Skeletal muscle tissue (tissue), 4 donors: ENCODE measurements around the gene GPR78. TPM values are rescaled to one million over a fixed set of nuclear protein-coding genes. Genes with fewer than 3 reads are reported as not detected.

Experiments used
- H3K27ac ChIP-seq: one replicate; pipeline ENCODE4 v1.7.0; 2013; ENCODE audit warnings: mild to moderate bottlenecking, low read depth, low read length, inconsistent platforms
- H3K27me3 ChIP-seq, 3 donors: one replicate each; pipeline ENCODE4 v1.7.0; 2013; ENCODE audit warnings: low read length in 3 of 3; ENCODE audit not compliant: control insufficient read depth in 3 of 3, insufficient read depth in 3 of 3
- H3K36me3 ChIP-seq, 3 donors: one replicate each; pipeline ENCODE4 v1.7.0; 2013; ENCODE audit warnings: low read length in 3 of 3; ENCODE audit not compliant: control insufficient read depth in 3 of 3, insufficient read depth in 3 of 3
- H3K4me1 ChIP-seq, 3 donors: one replicate each; pipeline ENCODE4 v1.7.0; 2013; ENCODE audit warnings: low read length in 3 of 3, mild to moderate bottlenecking in 3 of 3; ENCODE audit not compliant: control insufficient read depth in 3 of 3, insufficient read depth in 3 of 3
- H3K4me3 ChIP-seq, 3 donors: one replicate each; pipeline ENCODE4 v1.7.0; 2013; ENCODE audit warnings: low read length in 3 of 3
- H3K9ac ChIP-seq, 3 donors: one replicate each; pipeline ENCODE4 v1.7.0; 2013; ENCODE audit warnings: low read length in 3 of 3, mild to moderate bottlenecking in 3 of 3, moderate library complexity in 2 of 3, low read depth in 1 of 3
- H3K9me3 ChIP-seq, 3 donors: one replicate each; pipeline ENCODE4 v1.7.0; 2013; ENCODE audit warnings: low read length in 3 of 3; ENCODE audit not compliant: control insufficient read depth in 3 of 3
- total RNA-seq: library from RNA; depleted of rRNA; stranded (reverse); fragments of >200 nt; gene quantifications from one replicate; pipeline ENCODE4 v1.2.3, GENCODE V29; 2014
- donor health status: Osteomylitis.

The GPR78 gene
- total RNA-seq, 1 donor from 2014 or later: 0.52 TPM

- no peaks in the 10 kb centered on the region for H3K36me3 ChIP-seq
- H3K9me3 ChIP-seq: no peaks in the 10 kb centered on the region
- no peak overlapping the region for H3K27ac ChIP-seq
- peaks cover 29 to 44% (median 38%) of the 10 kb centered on the region in 3 donors for H3K27me3 ChIP-seq
- no peak overlapping the region for H3K9ac ChIP-seq
- H3K4me3 ChIP-seq: no peak overlapping the region
- H3K4me1 ChIP-seq: no peaks in the 10 kb centered on the region
Observed at GRCh38 chr4:8577046-8577445, 3.1 kb upstream of the GPR78 start.

GRCh38 chr4:8577972-8578371, 2.2 kb upstream of the GPR78 start:
- no peak overlapping the region for H3K4me3 ChIP-seq
- H3K27ac ChIP-seq: no peak overlapping the region
- H3K36me3 ChIP-seq: no peaks in the 10 kb centered on the region
- H3K27me3 ChIP-seq: peaks cover 38 to 53% (median 47%) of the 10 kb centered on the region in 3 donors
- H3K9me3 ChIP-seq: no peaks in the 10 kb centered on the region
- H3K4me1 ChIP-seq: no peaks in the 10 kb centered on the region
- H3K9ac ChIP-seq: no peak overlapping the region

- no peak overlapping the region for H3K27ac ChIP-seq
Observed at GRCh38 chr4:8578717-8579116, 1.5 kb upstream of the GPR78 start.

GRCh38 chr4:8579526-8580320, 469 bp upstream of the GPR78 start:
- Histone ChIP-seq H3K27me3 (peaks cover 42 to 65% (median 57%) of the 10 kb centered on the region in 3 donors), H3K4me1 (no peaks in the 10 kb centered on the region), H3K9me3 (no peaks in the 10 kb centered on the region), H3K27ac (no peak overlapping the region), H3K36me3 (no peaks in the 10 kb centered on the region), H3K4me3 (no peak overlapping the region), H3K9ac (no peak overlapping the region)

More at GRCh38 chr4:8578717-8579116, 1.5 kb upstream of the GPR78 start:
- no peak overlapping the region for H3K4me3 ChIP-seq
- peaks cover 38 to 55% (median 50%) of the 10 kb centered on the region in 3 donors for H3K27me3 ChIP-seq
- H3K4me1 ChIP-seq: no peaks in the 10 kb centered on the region
- no peaks in the 10 kb centered on the region for H3K36me3 ChIP-seq
- no peaks in the 10 kb centered on the region for H3K9me3 ChIP-seq
- H3K9ac ChIP-seq: no peak overlapping the region

- H3K9me3 ChIP-seq: no peaks in the 10 kb centered on the region
- H3K27ac ChIP-seq: no peak overlapping the region
- no peaks in the 10 kb centered on the region for H3K36me3 ChIP-seq
- H3K4me3 ChIP-seq: no peak overlapping the region
- H3K27me3 ChIP-seq: peaks cover 54 to 81% (median 72%) of the 10 kb centered on the region in 3 donors
- no peaks in the 10 kb centered on the region for H3K4me1 ChIP-seq
- no peak overlapping the region for H3K9ac ChIP-seq
Observed at GRCh38 chr4:8581094-8581861, 1.1 kb downstream of the GPR78 start.

- Histone ChIP-seq H3K36me3 (no peaks in the 10 kb centered on the region), H3K27ac (no peak overlapping the region), H3K9me3 (no peaks in the 10 kb centered on the region), H3K9ac (no peak overlapping the region), H3K27me3 (peaks cover 61 to 88% (median 79%) of the 10 kb centered on the region in 3 donors), H3K4me1 (no peaks in the 10 kb centered on the region), H3K4me3 (no peak overlapping the region)
Observed at GRCh38 chr4:8582016-8582415, 1.8 kb downstream of the GPR78 start.

GRCh38 chr4:8582436-8582835, 2.2 kb downstream of the GPR78 start:
- Histone ChIP-seq H3K9me3 (no peaks in the 10 kb centered on the region), H3K4me3 (no peak overlapping the region), H3K27ac (no peak overlapping the region), H3K27me3 (peaks cover 64 to 88% (median 81%) of the 10 kb centered on the region in 3 donors), H3K4me1 (no peaks in the 10 kb centered on the region), H3K36me3 (no peaks in the 10 kb centered on the region), H3K9ac (no peak overlapping the region)

GRCh38 chr4:8582941-8583654, 2.9 kb downstream of the GPR78 start:
- Histone ChIP-seq H3K27me3 (peaks cover 62 to 90% (median 81%) of the 10 kb centered on the region in 3 donors), H3K36me3 (no peaks in the 10 kb centered on the region), H3K4me3 (no peak overlapping the region), H3K9ac (no peak overlapping the region), H3K4me1 (no peaks in the 10 kb centered on the region), H3K27ac (no peak overlapping the region), H3K9me3 (no peaks in the 10 kb centered on the region)

- H3K36me3 ChIP-seq: no peaks in the 10 kb centered on the region
- no peak overlapping the region for H3K9ac ChIP-seq
- H3K9me3 ChIP-seq: no peaks in the 10 kb centered on the region
- no peak overlapping the region for H3K4me3 ChIP-seq
- peaks cover 65 to 91% (median 82%) of the 10 kb centered on the region in 3 donors for H3K27me3 ChIP-seq
- no peaks in the 10 kb centered on the region for H3K4me1 ChIP-seq
- H3K27ac ChIP-seq: no peak overlapping the region
Observed at GRCh38 chr4:8583655-8584025, 3.4 kb downstream of the GPR78 start.
